Right atrium auricular region (tissue), 2 donors: ENCODE data around the gene PITX1. TPM values are rescaled to one million over a fixed set of nuclear protein-coding genes. Genes with fewer than 3 reads are reported as not detected.
A peak's percentile ranks its signal among the peaks of the same experiment; 100 is the strongest.

Source experiments
- DNase-seq: peaks from one replicate; pipeline ENCODE4 v3.0.0-alpha.2; 2019; ENCODE audit warnings: low spot score
- H3K27ac ChIP-seq, 2 donors: fragments of 200-600 bp; sonication (generic); 1 replicate in 1 of 2; 2 replicates in 1 of 2; pipeline ENCODE4 v1.5.1; 2016 to 2019
- H3K27me3 ChIP-seq, 2 donors: fragments of 200-600 bp; sonication (generic); one replicate each; pipeline versions ENCODE4 v1.5.1 to v1.6.0; 2017 to 2019
- H3K36me3 ChIP-seq: fragments of 200-600 bp; sonication (generic); one replicate; pipeline ENCODE4 v1.5.1; 2016
- H3K4me1 ChIP-seq, 2 donors: fragments of 200-600 bp; sonication (generic); one replicate each; pipeline versions ENCODE4 v1.5.1 to v1.6.0; 2017 to 2019
- H3K4me3 ChIP-seq, 2 donors: fragments of 200-600 bp; sonication (generic); 1 replicate in 1 of 2; 2 replicates in 1 of 2; pipeline ENCODE4 v1.5.1; 2017 to 2019; ENCODE audit warnings: mild to moderate bottlenecking in 1 of 2, moderate library complexity in 1 of 2
- H3K9me3 ChIP-seq, 2 donors: fragments of 200-600 bp; sonication (generic); one replicate each; pipeline ENCODE4 v1.5.1; 2019
- CTCF ChIP-seq, 2 donors: fragments of 200-600 bp; sonication (generic); IDR thresholded peaks; one replicate each; pipeline ENCODE4 v1.5.1; 2019; ENCODE audit warnings: antibody characterized with exemption in 2 of 2
- total RNA-seq, 2 donors: library from RNA; depleted of rRNA; stranded (reverse); fragments of >200 nt; gene quantifications; one replicate each; pipeline ENCODE4 v1.1.0, GENCODE V29; 2016

The PITX1 gene
- total RNA-seq, 2 donors from 2014 or later = not detected

GRCh38 chr5:135011355-135012032 lies 22.5 kb downstream of the PITX1 start:
- no peak overlapping the region for H3K4me3 ChIP-seq
- no peak overlapping the region for H3K27ac ChIP-seq
- TF ChIP-seq CTCF (IDR thresholded peaks at IDR 0.05) = no peak
- H3K4me1 ChIP-seq = peaks cover 0 to 11% of the 10 kb centered on the region in 2 donors
- no peaks in the 10 kb centered on the region for H3K9me3 ChIP-seq
- no peaks in the 10 kb centered on the region for H3K36me3 ChIP-seq
- no peaks in the 10 kb centered on the region for H3K27me3 ChIP-seq
- DNase-seq = peak; percentile 51

- H3K36me3 ChIP-seq = no peaks in the 10 kb centered on the region
- no peaks in the 10 kb centered on the region for H3K9me3 ChIP-seq
- H3K4me3 ChIP-seq = no peak overlapping the region
- no peaks in the 10 kb centered on the region for H3K27me3 ChIP-seq
- peaks cover 0 to 11% of the 10 kb centered on the region in 2 donors for H3K4me1 ChIP-seq
- no peak for TF ChIP-seq CTCF (IDR thresholded peaks at IDR 0.05)
- DNase-seq = peak; percentile 34
- no peak overlapping the region for H3K27ac ChIP-seq
Measured at GRCh38 chr5:135010502-135011354, 23.3 kb downstream of the PITX1 start.

- Histone ChIP-seq H3K27me3 (no peaks in the 10 kb centered on the region), H3K4me1 (peaks cover 0 to 11% of the 10 kb centered on the region in 2 donors), H3K27ac (no peak overlapping the region), H3K36me3 (no peaks in the 10 kb centered on the region), H3K4me3 (no peak overlapping the region), H3K9me3 (no peaks in the 10 kb centered on the region)
- no peak for TF ChIP-seq CTCF (IDR thresholded peaks at IDR 0.05)
- no peak for DNase-seq
Measured at GRCh38 chr5:135009736-135010501, 24.1 kb downstream of the PITX1 start.

GRCh38 chr5:135008981-135009735 lies 24.9 kb downstream of the PITX1 start:
- no peak for TF ChIP-seq CTCF (IDR thresholded peaks at IDR 0.05)
- Histone ChIP-seq H3K9me3 (no peaks in the 10 kb centered on the region), H3K4me3 (no peak overlapping the region), H3K27me3 (no peaks in the 10 kb centered on the region), H3K36me3 (no peaks in the 10 kb centered on the region), H3K27ac (no peak overlapping the region), H3K4me1 (peaks cover 0 to 5% of the 10 kb centered on the region in 2 donors)
- no peak for DNase-seq

GRCh38 chr5:135008556-135008955 lies 25.5 kb downstream of the PITX1 start:
- Histone ChIP-seq H3K9me3 (no peaks in the 10 kb centered on the region), H3K27ac (no peak overlapping the region), H3K27me3 (no peaks in the 10 kb centered on the region), H3K36me3 (no peaks in the 10 kb centered on the region), H3K4me1 (no peaks in the 10 kb centered on the region), H3K4me3 (no peak overlapping the region)
- no peak for TF ChIP-seq CTCF (IDR thresholded peaks at IDR 0.05)
- no peak for DNase-seq
